ENCODE results near the gene KLHDC10. TPM values are rescaled to one million over a fixed set of nuclear protein-coding genes. Genes with fewer than 3 reads are reported as not detected.

Gene KLHDC10, protein sequence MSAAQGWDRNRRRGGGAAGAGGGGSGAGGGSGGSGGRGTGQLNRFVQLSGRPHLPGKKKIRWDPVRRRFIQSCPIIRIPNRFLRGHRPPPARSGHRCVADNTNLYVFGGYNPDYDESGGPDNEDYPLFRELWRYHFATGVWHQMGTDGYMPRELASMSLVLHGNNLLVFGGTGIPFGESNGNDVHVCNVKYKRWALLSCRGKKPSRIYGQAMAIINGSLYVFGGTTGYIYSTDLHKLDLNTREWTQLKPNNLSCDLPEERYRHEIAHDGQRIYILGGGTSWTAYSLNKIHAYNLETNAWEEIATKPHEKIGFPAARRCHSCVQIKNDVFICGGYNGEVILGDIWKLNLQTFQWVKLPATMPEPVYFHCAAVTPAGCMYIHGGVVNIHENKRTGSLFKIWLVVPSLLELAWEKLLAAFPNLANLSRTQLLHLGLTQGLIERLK
- polyA plus RNA-seq (59.1 and 67.0 TPM in 2 replicates), polyA minus RNA-seq (167 and 169 TPM in 2 replicates)

DNA sequence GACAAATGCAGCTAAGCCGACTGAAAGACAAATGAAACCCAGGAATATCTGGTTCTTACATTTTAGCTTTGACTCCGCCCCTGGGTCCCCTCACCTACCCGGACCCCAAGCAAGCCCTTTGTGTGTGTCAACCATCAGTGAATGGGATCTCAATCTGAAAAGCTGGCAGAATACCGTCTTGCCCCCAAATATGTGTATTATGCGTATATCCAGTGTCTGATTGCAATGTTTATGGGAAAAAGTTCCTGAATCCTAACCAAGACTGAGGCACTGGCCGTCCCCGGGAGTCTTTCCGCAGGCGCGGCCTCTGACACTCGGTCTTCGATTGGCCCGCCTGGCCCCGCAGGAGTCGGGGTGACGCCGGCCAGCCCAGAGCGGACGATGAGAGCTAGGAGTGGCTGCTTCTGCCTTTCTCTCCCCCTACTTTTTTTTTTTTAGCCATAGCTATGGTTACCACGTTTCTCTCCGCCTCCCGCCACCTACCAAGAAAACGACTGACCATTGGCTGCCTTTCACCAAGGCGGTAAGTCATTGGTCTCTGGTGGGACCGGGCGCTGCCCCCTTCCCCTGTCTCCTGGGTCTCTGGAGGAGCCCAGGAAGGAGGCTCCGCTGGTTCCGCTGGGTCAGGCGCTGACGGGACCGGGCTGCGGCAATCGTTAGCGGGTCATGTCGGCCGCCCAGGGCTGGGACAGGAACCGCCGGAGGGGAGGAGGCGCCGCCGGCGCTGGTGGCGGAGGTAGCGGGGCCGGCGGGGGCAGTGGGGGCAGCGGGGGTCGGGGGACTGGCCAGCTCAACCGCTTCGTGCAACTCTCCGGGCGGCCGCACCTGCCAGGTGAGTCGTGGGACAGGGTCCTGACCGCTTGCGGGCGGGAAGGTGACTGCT lies at the start of gene KLHDC10:
Gene KLHDC10, plus strand, starts transcription at position 557 of the 883 bp plus-strand sequence. Its CDS starts 110 bp downstream, at position 667.
- no peaks in the 10 kb centered on the region for H3K36me3 ChIP-seq (ENCODE audit: insufficient read depth, low read length)
- peak within 1 kb of the TSS; percentile 87 for H3K27ac ChIP-seq (ENCODE audit: low read length)
- peaks cover 46% of the 10 kb centered on the region for H3K79me2 ChIP-seq (replicated peaks; ENCODE audit: insufficient read depth, low read length)
- H3K9me2 ChIP-seq (ENCODE audit: insufficient read depth, low read length) = no peaks in the 10 kb centered on the region
- H3F3A ChIP-seq (ENCODE audit: insufficient read depth, low read length, poor library complexity, severe bottlenecking) = no peaks in the 10 kb centered on the region
- peak; percentile 80 for TF ChIP-seq EP300 (conservative IDR thresholded peaks at IDR 0.05; ENCODE audit: poor library complexity, severe bottlenecking)
- TF ChIP-seq RAD21 (conservative IDR thresholded peaks at IDR 0.05) = no peak
- TF ChIP-seq, protein P1, sequence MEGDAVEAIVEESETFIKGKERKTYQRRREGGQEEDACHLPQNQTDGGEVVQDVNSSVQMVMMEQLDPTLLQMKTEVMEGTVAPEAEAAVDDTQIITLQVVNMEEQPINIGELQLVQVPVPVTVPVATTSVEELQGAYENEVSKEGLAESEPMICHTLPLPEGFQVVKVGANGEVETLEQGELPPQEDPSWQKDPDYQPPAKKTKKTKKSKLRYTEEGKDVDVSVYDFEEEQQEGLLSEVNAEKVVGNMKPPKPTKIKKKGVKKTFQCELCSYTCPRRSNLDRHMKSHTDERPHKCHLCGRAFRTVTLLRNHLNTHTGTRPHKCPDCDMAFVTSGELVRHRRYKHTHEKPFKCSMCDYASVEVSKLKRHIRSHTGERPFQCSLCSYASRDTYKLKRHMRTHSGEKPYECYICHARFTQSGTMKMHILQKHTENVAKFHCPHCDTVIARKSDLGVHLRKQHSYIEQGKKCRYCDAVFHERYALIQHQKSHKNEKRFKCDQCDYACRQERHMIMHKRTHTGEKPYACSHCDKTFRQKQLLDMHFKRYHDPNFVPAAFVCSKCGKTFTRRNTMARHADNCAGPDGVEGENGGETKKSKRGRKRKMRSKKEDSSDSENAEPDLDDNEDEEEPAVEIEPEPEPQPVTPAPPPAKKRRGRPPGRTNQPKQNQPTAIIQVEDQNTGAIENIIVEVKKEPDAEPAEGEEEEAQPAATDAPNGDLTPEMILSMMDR (IDR thresholded peaks at IDR 0.05; ENCODE audit: poor library complexity, severe bottlenecking) = no peak
- TF ChIP-seq REST (IDR thresholded peaks at IDR 0.05; ENCODE audit: borderline replicate concordance) = peak; percentile 85
- no peak for TF ChIP-seq EZH2 (IDR thresholded peaks at IDR 0.05; ENCODE audit: borderline replicate concordance, insufficient read depth, low read length, poor library complexity, severe bottlenecking)
- TF ChIP-seq MXI1 (conservative IDR thresholded peaks at IDR 0.05; ENCODE audit: poor library complexity, severe bottlenecking) = peak; percentile 85
- peak; percentile 93 for TF ChIP-seq POLR2AphosphoS5 (IDR thresholded peaks at IDR 0.05)
- TF ChIP-seq TAF1 (IDR thresholded peaks at IDR 0.05; ENCODE audit: low read depth) = peak; percentile 78
- peak; percentile 44 for TF ChIP-seq SMC3 (conservative IDR thresholded peaks at IDR 0.05; ENCODE audit: poor library complexity)
- H3K9ac ChIP-seq (ENCODE audit: low read length) = peak within 1 kb of the TSS; percentile 86
- H4K20me1 ChIP-seq (ENCODE audit: insufficient read depth) = no peaks in the 10 kb centered on the region
- peak within 1 kb of the TSS; percentile 91 for H2AFZ ChIP-seq (ENCODE audit: low read depth, low read length)
- H3K27me3 ChIP-seq (ENCODE audit: insufficient read depth, low read depth, low read length) = no peaks in the 10 kb centered on the region
- peak within 1 kb of the TSS; percentile 77 for H3K4me3 ChIP-seq (ENCODE audit: low read length)
- H3K9me3 ChIP-seq (ENCODE audit: low read length) = no peaks in the 10 kb centered on the region
- H3K4me2 ChIP-seq (ENCODE audit: low read length) = peak within 1 kb of the TSS; percentile 84
